WTC11 (cell line): ENCODE measurements around the gene ZNF804B. TPM values are rescaled to one million over a fixed set of nuclear protein-coding genes. Genes with fewer than 3 reads are reported as not detected.

ENCODE experiments used
- ATAC-seq: fragments of 200-7000 bp; cut with Tn5 transposase; 2 replicates; pipeline ENCODE4 v1.10.0; 2021; ENCODE audit warnings: mild to moderate bottlenecking, moderate library complexity
- CTCF ChIA-PET: fragments of 300-600 bp; sonication (Branson Sonifier 250); formaldehyde crosslinking; loops from one replicate; lab custom pipeline; 2021; ENCODE audit warnings: antibody characterized with exemption; lab: Charles Lee
- POLR2A ChIA-PET: fragments of 350-600 bp; sonication (Branson Sonifier 250); formaldehyde crosslinking; loops from one replicate; lab custom pipeline; 2021; ENCODE audit warnings: antibody characterized with exemption; lab: Charles Lee
- DNase-seq: peaks from one replicate; pipeline ENCODE4 v3.0.0; 2021; ENCODE audit warnings: low spot score
- H3K27ac Mint-ChIP-seq: 2 replicates; pipeline ENCODE4 v1.8.0; 2021; ENCODE audit warnings: mixed read lengths
- H3K27me3 Mint-ChIP-seq: 2 replicates; pipeline ENCODE4 v1.8.0; 2021; ENCODE audit warnings: low read depth, mild to moderate bottlenecking, moderate library complexity, mixed read lengths
- H3K36me3 Mint-ChIP-seq: 2 replicates; pipeline ENCODE4 v1.8.0; 2021; ENCODE audit warnings: mixed read lengths
- H3K4me1 Mint-ChIP-seq: 2 replicates; pipeline ENCODE4 v1.8.0; 2022; ENCODE audit warnings: mixed read lengths
- H3K4me3 Mint-ChIP-seq: 2 replicates; pipeline ENCODE4 v1.8.0; 2021; ENCODE audit warnings: mild to moderate bottlenecking, moderate library complexity, mixed read lengths
- H3K9me3 Mint-ChIP-seq: 2 replicates; pipeline ENCODE4 v1.8.0; 2021; ENCODE audit warnings: mixed read lengths
- ATF1 ChIP-seq: sonication (generic); formaldehyde crosslinking; IDR thresholded peaks from 2 replicates; pipeline ENCODE4 v1.8.1; 2023; ENCODE audit warnings: mild to moderate bottlenecking, moderate library complexity, missing genetic modification reagents
- EMX1 ChIP-seq: fragments of 250-450 bp; sonication (Bioruptor Pico); IDR thresholded peaks from 2 replicates; pipeline ENCODE4 v1.8.0; 2021; ENCODE audit warnings: mild to moderate bottlenecking
- GTF2I ChIP-seq: fragments of 250-450 bp; sonication (Bioruptor Pico); conservative IDR thresholded peaks from 2 replicates; pipeline ENCODE4 v1.4.0; 2021; ENCODE audit warnings: mild to moderate bottlenecking
- IRF2 ChIP-seq: sonication (generic); formaldehyde crosslinking; IDR thresholded peaks from 2 replicates; pipeline ENCODE4 v1.8.0; 2022; ENCODE audit warnings: low read depth, missing genetic modification reagents, borderline replicate concordance
- JAZF1 ChIP-seq: fragments of 250-450 bp; sonication (Bioruptor Pico); IDR thresholded peaks from 2 replicates; pipeline ENCODE4 v1.9.0; 2021; ENCODE audit warnings: moderate library complexity, mild to moderate bottlenecking, inconsistent platforms
- JUN ChIP-seq: sonication (generic); formaldehyde crosslinking; IDR thresholded peaks from 2 replicates; pipeline ENCODE4 v1.8.0; 2023; ENCODE audit warnings: mild to moderate bottlenecking, missing genetic modification reagents
- KAT7 ChIP-seq: sonication (generic); formaldehyde crosslinking; IDR thresholded peaks from 2 replicates; pipeline ENCODE4 v1.8.1; 2023; ENCODE audit warnings: missing genetic modification reagents, mild to moderate bottlenecking, borderline replicate concordance
- NFYB ChIP-seq: sonication (generic); formaldehyde crosslinking; conservative IDR thresholded peaks from 2 replicates; pipeline ENCODE4 v1.8.0; 2022; ENCODE audit warnings: low read depth, missing genetic modification reagents
- NR2C2 ChIP-seq: sonication (generic); formaldehyde crosslinking; IDR thresholded peaks from 2 replicates; pipeline ENCODE4 v1.8.0; 2022; ENCODE audit warnings: mild to moderate bottlenecking, missing genetic modification reagents
- SMAD4 ChIP-seq: sonication (generic); formaldehyde crosslinking; IDR thresholded peaks from 2 replicates; pipeline ENCODE4 v1.8.0; 2022; ENCODE audit warnings: mild to moderate bottlenecking, missing genetic modification reagents
- SP1 ChIP-seq: sonication (generic); formaldehyde crosslinking; conservative IDR thresholded peaks from 2 replicates; pipeline ENCODE4 v1.8.1; 2022; ENCODE audit warnings: missing genetic modification reagents
- TEAD1 ChIP-seq: sonication (generic); formaldehyde crosslinking; IDR thresholded peaks from 2 replicates; pipeline ENCODE4 v1.8.0; 2022; ENCODE audit warnings: mild to moderate bottlenecking, missing genetic modification reagents
- TP53 ChIP-seq: sonication (generic); formaldehyde crosslinking; IDR thresholded peaks from 2 replicates; pipeline ENCODE4 v1.8.1; 2023; ENCODE audit warnings: mild to moderate bottlenecking, missing genetic modification reagents
- ZNF671 ChIP-seq: fragments of 250-450 bp; sonication (Bioruptor Pico); IDR thresholded peaks from 2 replicates; pipeline ENCODE4 v1.8.0; 2021; ENCODE audit warnings: mild to moderate bottlenecking
- total RNA-seq: library from RNA; stranded (reverse); gene quantifications from 3 replicates; pipeline ENCODE4 v1.2.3, GENCODE V29; 2021
- TF ChIP-seq, protein P1 (sequence below): fragments of 250-450 bp; sonication (Bioruptor Pico); IDR thresholded peaks from 2 replicates; pipeline ENCODE4 v1.9.0; 2021; ENCODE audit warnings: mild to moderate bottlenecking
- TF ChIP-seq, protein P2 (sequence below): sonication (generic); formaldehyde crosslinking; IDR thresholded peaks from 2 replicates; pipeline ENCODE4 v1.8.1; 2022; ENCODE audit warnings: low read depth, mild to moderate bottlenecking, moderate library complexity, missing genetic modification reagents, borderline replicate concordance
- TF ChIP-seq, protein P3 (sequence below): sonication (generic); formaldehyde crosslinking; conservative IDR thresholded peaks from 2 replicates; pipeline ENCODE4 v1.8.1; 2022; ENCODE audit warnings: mild to moderate bottlenecking, missing genetic modification reagents
- TF ChIP-seq, protein P4 (sequence below): sonication (generic); formaldehyde crosslinking; IDR thresholded peaks from 2 replicates; pipeline ENCODE4 v1.8.1; 2023; ENCODE audit warnings: mild to moderate bottlenecking, missing genetic modification reagents, moderate library complexity
- TF ChIP-seq, protein P5 (sequence below): fragments of 250-450 bp; sonication (Bioruptor Pico); IDR thresholded peaks from 2 replicates; pipeline ENCODE4 v2.1.2; 2022; ENCODE audit warnings: mild to moderate bottlenecking, moderate library complexity
- TF ChIP-seq, protein P6 (sequence below): sonication (generic); formaldehyde crosslinking; IDR thresholded peaks from 2 replicates; pipeline ENCODE4 v1.8.1; 2022; ENCODE audit warnings: mild to moderate bottlenecking, missing genetic modification reagents, moderate library complexity, borderline replicate concordance
- TF ChIP-seq, protein P7 (sequence below): fragments of 250-450 bp; sonication (Bioruptor Pico); conservative IDR thresholded peaks from 2 replicates; pipeline ENCODE4 v1.9.0; 2021; ENCODE audit warnings: mild to moderate bottlenecking
- TF ChIP-seq, protein P8 (sequence below): sonication (generic); formaldehyde crosslinking; IDR thresholded peaks from 2 replicates; pipeline ENCODE4 v1.8.0; 2022; ENCODE audit warnings: mild to moderate bottlenecking, missing genetic modification reagents

Gene ZNF804B
- total RNA-seq, 1 experiment from 2014 or later: 0.04 TPM

DNA sequence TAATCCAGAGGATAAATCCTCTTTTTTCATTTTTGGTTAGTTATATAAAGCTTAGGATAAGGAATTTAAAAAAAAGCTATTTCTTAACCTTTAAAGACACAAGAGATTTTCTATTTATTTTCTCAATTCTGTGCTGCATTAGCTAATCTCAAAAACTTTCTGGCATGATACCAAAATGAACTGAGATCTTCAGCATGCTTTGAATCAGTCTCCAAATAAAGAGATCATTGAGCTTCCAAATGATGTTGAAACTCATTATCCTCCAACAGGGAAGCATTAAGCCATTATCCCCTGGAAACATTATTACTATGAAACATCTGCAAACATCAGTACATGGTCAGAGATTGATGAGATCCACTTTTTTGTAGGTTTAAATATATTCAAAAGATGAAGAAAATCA lies 386.3 kb downstream of the ZNF804B start (continued):
- TF ChIP-seq, protein P1, sequence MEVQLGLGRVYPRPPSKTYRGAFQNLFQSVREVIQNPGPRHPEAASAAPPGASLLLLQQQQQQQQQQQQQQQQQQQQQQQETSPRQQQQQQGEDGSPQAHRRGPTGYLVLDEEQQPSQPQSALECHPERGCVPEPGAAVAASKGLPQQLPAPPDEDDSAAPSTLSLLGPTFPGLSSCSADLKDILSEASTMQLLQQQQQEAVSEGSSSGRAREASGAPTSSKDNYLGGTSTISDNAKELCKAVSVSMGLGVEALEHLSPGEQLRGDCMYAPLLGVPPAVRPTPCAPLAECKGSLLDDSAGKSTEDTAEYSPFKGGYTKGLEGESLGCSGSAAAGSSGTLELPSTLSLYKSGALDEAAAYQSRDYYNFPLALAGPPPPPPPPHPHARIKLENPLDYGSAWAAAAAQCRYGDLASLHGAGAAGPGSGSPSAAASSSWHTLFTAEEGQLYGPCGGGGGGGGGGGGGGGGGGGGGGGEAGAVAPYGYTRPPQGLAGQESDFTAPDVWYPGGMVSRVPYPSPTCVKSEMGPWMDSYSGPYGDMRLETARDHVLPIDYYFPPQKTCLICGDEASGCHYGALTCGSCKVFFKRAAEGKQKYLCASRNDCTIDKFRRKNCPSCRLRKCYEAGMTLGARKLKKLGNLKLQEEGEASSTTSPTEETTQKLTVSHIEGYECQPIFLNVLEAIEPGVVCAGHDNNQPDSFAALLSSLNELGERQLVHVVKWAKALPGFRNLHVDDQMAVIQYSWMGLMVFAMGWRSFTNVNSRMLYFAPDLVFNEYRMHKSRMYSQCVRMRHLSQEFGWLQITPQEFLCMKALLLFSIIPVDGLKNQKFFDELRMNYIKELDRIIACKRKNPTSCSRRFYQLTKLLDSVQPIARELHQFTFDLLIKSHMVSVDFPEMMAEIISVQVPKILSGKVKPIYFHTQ (CRISPR knock-in tag): no peak
- TF ChIP-seq, protein P2, sequence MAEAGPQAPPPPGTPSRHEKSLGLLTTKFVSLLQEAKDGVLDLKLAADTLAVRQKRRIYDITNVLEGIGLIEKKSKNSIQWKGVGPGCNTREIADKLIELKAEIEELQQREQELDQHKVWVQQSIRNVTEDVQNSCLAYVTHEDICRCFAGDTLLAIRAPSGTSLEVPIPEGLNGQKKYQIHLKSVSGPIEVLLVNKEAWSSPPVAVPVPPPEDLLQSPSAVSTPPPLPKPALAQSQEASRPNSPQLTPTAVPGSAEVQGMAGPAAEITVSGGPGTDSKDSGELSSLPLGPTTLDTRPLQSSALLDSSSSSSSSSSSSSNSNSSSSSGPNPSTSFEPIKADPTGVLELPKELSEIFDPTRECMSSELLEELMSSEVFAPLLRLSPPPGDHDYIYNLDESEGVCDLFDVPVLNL: no peak
- no peak for TF ChIP-seq NR2C2 (CRISPR knock-in tag)
- TF ChIP-seq, protein P3, sequence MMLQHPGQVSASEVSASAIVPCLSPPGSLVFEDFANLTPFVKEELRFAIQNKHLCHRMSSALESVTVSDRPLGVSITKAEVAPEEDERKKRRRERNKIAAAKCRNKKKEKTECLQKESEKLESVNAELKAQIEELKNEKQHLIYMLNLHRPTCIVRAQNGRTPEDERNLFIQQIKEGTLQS (CRISPR knock-in tag): no peak
- TF ChIP-seq TP53 (CRISPR knock-in tag): no peak
- TF ChIP-seq, protein P4, sequence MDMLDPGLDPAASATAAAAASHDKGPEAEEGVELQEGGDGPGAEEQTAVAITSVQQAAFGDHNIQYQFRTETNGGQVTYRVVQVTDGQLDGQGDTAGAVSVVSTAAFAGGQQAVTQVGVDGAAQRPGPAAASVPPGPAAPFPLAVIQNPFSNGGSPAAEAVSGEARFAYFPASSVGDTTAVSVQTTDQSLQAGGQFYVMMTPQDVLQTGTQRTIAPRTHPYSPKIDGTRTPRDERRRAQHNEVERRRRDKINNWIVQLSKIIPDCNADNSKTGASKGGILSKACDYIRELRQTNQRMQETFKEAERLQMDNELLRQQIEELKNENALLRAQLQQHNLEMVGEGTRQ: no peak
- TF ChIP-seq, protein P5, sequence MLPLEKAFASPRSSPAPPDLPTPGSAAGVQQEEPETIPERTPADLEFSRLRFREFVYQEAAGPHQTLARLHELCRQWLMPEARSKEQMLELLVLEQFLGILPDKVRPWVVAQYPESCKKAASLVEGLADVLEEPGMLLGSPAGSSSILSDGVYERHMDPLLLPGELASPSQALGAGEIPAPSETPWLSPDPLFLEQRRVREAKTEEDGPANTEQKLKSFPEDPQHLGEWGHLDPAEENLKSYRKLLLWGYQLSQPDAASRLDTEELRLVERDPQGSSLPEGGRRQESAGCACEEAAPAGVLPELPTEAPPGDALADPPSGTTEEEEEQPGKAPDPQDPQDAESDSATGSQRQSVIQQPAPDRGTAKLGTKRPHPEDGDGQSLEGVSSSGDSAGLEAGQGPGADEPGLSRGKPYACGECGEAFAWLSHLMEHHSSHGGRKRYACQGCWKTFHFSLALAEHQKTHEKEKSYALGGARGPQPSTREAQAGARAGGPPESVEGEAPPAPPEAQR (CRISPR knock-in tag): no peak
- no peak for TF ChIP-seq JUN (CRISPR knock-in tag)
- TF ChIP-seq NFYB: no peak

DNA sequence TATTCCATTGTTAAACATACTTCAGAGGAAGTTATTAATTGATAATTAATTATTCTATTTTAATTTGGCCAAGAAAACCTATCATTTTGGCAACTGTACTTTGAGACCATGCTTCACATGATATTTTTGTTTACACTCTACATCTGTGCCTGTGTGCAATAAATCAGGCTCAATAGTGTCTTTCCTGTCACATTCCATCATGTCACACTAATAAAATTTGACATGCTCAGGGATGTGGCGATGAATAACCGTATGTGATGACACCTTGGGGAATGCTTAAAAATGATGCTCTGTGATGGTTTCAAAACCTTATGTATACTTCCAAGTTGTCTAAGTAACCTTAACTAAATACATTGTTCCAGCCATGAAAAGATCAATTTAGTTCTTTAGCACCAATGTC lies 400.6 kb downstream of the ZNF804B start:
- H3K9me3 Mint-ChIP-seq: no peaks in the 10 kb centered on the region
- H3K4me3 Mint-ChIP-seq: no peak overlapping the region
- H3K27ac Mint-ChIP-seq: no peak overlapping the region
- no peaks in the 10 kb centered on the region for H3K4me1 Mint-ChIP-seq
- ATAC-seq: no peak
- no peak for DNase-seq
- no peaks in the 10 kb centered on the region for H3K36me3 Mint-ChIP-seq
- POLR2A ChIA-PET: interaction anchor here (0.5 kb wide), 1 partner anchor 354 kb away, joined by 3 read pairs; no protein-coding TSS in a partner anchor
- H3K27me3 Mint-ChIP-seq: no peaks in the 10 kb centered on the region
- CTCF ChIA-PET: no interaction called here
- TF ChIP-seq, protein P6, sequence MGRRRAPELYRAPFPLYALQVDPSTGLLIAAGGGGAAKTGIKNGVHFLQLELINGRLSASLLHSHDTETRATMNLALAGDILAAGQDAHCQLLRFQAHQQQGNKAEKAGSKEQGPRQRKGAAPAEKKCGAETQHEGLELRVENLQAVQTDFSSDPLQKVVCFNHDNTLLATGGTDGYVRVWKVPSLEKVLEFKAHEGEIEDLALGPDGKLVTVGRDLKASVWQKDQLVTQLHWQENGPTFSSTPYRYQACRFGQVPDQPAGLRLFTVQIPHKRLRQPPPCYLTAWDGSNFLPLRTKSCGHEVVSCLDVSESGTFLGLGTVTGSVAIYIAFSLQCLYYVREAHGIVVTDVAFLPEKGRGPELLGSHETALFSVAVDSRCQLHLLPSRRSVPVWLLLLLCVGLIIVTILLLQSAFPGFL (CRISPR knock-in tag): no peak
- TF ChIP-seq ATF1 (no peak), SP1 (CRISPR knock-in tag) (no peak), SMAD4 (CRISPR knock-in tag) (no peak), EMX1 (CRISPR knock-in tag) (no peak), IRF2 (no peak), ZNF671 (no peak), JAZF1 (no peak), KAT7 (CRISPR knock-in tag) (no peak), TEAD1 (CRISPR knock-in tag) (no peak), GTF2I (CRISPR knock-in tag) (no peak)
- TF ChIP-seq, protein P2: no peak
- TF ChIP-seq, protein P5 (CRISPR knock-in tag): no peak
- TF ChIP-seq, protein P4: no peak
- TF ChIP-seq, protein P7, sequence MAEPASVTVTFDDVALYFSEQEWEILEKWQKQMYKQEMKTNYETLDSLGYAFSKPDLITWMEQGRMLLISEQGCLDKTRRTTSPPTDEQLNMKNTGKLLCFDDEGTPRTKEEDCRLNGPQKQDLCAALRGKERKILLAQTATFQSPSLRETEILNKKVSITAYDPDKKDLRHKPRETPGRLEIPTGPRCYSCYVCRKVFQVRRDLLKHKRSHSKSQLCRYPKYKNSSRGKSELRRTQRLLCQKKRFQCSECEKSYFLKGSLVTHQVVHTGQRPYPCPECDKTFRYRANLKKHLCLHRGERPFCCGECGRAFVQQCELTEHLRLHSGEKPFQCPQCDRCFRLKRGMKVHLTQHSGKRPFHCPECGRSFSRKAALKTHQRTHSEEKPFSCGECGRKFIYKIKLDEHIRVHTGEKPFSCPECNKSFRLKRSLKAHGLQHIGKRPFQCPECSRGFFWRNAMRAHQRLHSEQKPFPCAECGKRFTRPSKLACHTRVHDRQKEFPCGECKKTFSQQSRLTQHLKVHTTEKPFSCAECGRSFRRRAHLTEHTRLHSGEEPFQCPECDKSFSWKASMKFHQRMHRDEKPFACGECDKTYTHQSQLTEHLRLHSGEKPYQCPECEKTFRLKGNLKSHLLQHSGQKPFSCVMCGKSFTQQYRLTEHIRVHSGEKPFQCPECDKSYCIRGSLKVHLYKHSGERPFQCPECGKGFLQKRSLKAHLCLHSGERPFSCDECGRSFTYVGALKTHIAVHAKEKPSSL (CRISPR knock-in tag): no peak
- TF ChIP-seq, protein P8, sequence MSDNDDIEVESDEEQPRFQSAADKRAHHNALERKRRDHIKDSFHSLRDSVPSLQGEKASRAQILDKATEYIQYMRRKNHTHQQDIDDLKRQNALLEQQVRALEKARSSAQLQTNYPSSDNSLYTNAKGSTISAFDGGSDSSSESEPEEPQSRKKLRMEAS (CRISPR knock-in tag): no peak
